Naive thymus-derived CD8-positive, alpha-beta T cell (primary cell): ENCODE data around the gene JARID2. TPM values are rescaled to one million over a fixed set of nuclear protein-coding genes. Genes with fewer than 3 reads are reported as not detected.

Experiments
- ATAC-seq, 2 donors: fragments of 150-1000 bp; cut with Tn5 transposase in 1 of 2; sonication (Bioruptor Pico), chemical (Tn5 transposase) in 1 of 2; 1 replicate in 1 of 2; 2 replicates in 1 of 2; pipeline ENCODE4 v1.10.0; 2021; ENCODE audit warnings: mild to moderate bottlenecking in 2 of 2, moderate library complexity in 2 of 2
- POLR2A ChIA-PET: fragments of 350-600 bp; sonication (Branson Sonifier 250); formaldehyde crosslinking; loops from one replicate; lab custom pipeline; 2021; ENCODE audit warnings: antibody characterized with exemption; lab: Charles Lee
- DNase-seq, 10 donors: peaks; one replicate each; pipeline versions ENCODE4 v3.0.0 to v3.0.0-alpha.2; 2020 to 2022
- H3K27ac Mint-ChIP-seq, 10 donors: one replicate each; pipeline ENCODE4 v1.8.0; 2020 to 2022; ENCODE audit warnings: mild to moderate bottlenecking in 10 of 10, mixed read lengths in 10 of 10, moderate library complexity in 4 of 10, inconsistent platforms in 1 of 10
- H3K27me3 Mint-ChIP-seq, 5 donors: one replicate each; pipeline ENCODE4 v1.8.0; 2021 to 2022; ENCODE audit warnings: mixed read lengths in 5 of 5
- H3K36me3 Mint-ChIP-seq, 3 donors: one replicate each; pipeline ENCODE4 v1.8.0; 2020 to 2022; ENCODE audit warnings: mixed read lengths in 3 of 3, mild to moderate bottlenecking in 2 of 3, inconsistent platforms in 1 of 3
- H3K4me1 Mint-ChIP-seq, 4 donors: one replicate each; pipeline ENCODE4 v1.8.0; 2021 to 2022; ENCODE audit warnings: mixed read lengths in 4 of 4
- H3K4me3 Mint-ChIP-seq, 10 donors: one replicate each; pipeline ENCODE4 v1.8.0; 2020 to 2022; ENCODE audit warnings: mild to moderate bottlenecking in 10 of 10, mixed read lengths in 10 of 10, moderate library complexity in 6 of 10, inconsistent platforms in 1 of 10
- H3K9me3 Mint-ChIP-seq, 9 donors: one replicate each; pipeline ENCODE4 v1.8.0; 2020 to 2022; ENCODE audit warnings: mixed read lengths in 9 of 9, mild to moderate bottlenecking in 3 of 9, inconsistent platforms in 1 of 9, moderate library complexity in 1 of 9
- polyA plus RNA-seq, 3 donors: library from polyadenylated mRNA; unstranded; fragments of 300-500 nt; fragmentation: Illumina TruSeq; gene quantifications; one replicate each; pipeline ENCODE4 v1.2.3, GENCODE V29; 2021
- total RNA-seq, 8 experiments: library from RNA in 2 of 8; stranded (reverse) in 2 of 8; gene quantifications; one replicate each; pipeline ENCODE4 v1.2.3 and lab custom pipeline; 2021 to 2026

Gene JARID2
- total and polyA plus RNA-seq, 5 experiments from 2014 or later, result 7.6 to 23.5 (median 11.8) TPM

DNA sequence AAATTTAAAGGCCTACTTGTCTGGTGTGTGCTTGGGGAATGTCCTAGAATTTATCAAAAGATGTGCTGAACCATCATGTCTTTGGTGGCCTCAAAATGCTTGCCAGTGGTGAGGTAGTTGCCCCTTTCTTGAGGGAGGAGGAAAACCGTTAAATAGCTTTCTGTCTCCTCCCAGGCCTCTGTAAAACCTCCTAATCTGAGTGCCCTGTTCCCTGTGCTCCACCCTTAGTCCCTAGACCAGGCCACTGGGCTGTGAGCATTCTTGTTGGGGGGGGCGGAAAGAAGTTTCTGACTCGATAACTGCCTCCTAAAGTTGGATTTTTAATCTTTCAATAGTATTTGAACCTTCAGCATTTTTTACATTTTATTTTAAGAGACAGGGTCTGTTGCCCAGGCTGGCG lies 23.1 kb downstream of the JARID2 start:
- POLR2A ChIA-PET, result no interaction called here
- peak overlapping the region in 3 of 10 donors; percentile 5 to 52 (median 12) for H3K4me3 Mint-ChIP-seq
- H3K27me3 Mint-ChIP-seq, result no peaks in the 10 kb centered on the region

DNA sequence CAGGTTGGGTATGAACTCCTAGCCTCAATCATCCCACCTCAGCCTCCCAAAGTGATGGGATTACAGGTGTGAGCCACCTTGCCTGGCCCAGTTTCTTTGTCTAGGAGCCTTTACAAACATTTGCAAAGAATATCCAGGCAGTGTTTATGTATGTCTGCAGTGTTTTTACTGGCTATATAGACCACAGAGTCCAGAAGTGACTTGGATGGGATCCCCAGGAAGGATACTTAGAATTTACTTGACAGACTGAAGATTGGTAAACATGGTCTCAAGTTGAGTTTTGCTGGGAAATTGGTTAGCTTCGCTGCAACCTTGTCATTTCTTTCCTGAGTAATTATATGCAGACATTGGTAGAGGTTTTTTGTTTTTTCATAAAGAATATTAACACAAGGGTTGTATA lies 23.8 kb downstream of the JARID2 start:
- Mint-ChIP-seq H3K4me3 (no peak overlapping the region), H3K9me3 (no peaks in the 10 kb centered on the region), H3K36me3 (peaks cover 0 to 11% (median 8%) of the 10 kb centered on the region in 3 donors), H3K27ac (peak overlapping the region in 4 of 10 donors; percentile 19 to 48 (median 44)), H3K4me1 (peaks cover 42 to 96% (median 93%) of the 10 kb centered on the region in 4 donors), H3K27me3 (no peaks in the 10 kb centered on the region)
- ATAC-seq (no peak), DNase-seq (no peak)
- POLR2A ChIA-PET, result interaction anchor here (0.6 kb wide), 1 partner anchor 9 kb away, joined by 8 read pairs; no protein-coding TSS in a partner anchor

More for the DNA sequence above, 23.1 kb downstream of the JARID2 start:
- peaks cover 0 to 8% (median 5%) of the 10 kb centered on the region in 3 donors for H3K36me3 Mint-ChIP-seq
- H3K9me3 Mint-ChIP-seq, result no peaks in the 10 kb centered on the region
- no peak for ATAC-seq
- DNase-seq, result no peak
- peak overlapping the region in 4 of 10 donors; percentile 13 to 62 (median 37) for H3K27ac Mint-ChIP-seq
- peaks cover 44 to 96% (median 93%) of the 10 kb centered on the region in 4 donors for H3K4me1 Mint-ChIP-seq

- no peak for ATAC-seq
- H3K36me3 Mint-ChIP-seq, result peaks cover 0 to 13% (median 8%) of the 10 kb centered on the region in 3 donors
- no peaks in the 10 kb centered on the region for H3K9me3 Mint-ChIP-seq
- no peak overlapping the region for H3K4me3 Mint-ChIP-seq
- POLR2A ChIA-PET, result interaction anchor here (0.6 kb wide), 2 partner anchors 10 to 91 kb away, joined by 3 to 8 read pairs; no protein-coding TSS in a partner anchor
- H3K27ac Mint-ChIP-seq, result peak overlapping the region in 5 of 10 donors; percentile 19 to 41 (median 31)
- no peak for DNase-seq
- H3K27me3 Mint-ChIP-seq, result no peaks in the 10 kb centered on the region
- peaks cover 42 to 94% (median 92%) of the 10 kb centered on the region in 4 donors for H3K4me1 Mint-ChIP-seq
Measured at GRCh38 chr6:15270402-15270801, 24.5 kb downstream of the JARID2 start.

GRCh38 chr6:15272562-15272961 lies 26.7 kb downstream of the JARID2 start:
- H3K27ac Mint-ChIP-seq, result peak overlapping the region in 6 of 10 donors; percentile 4 to 75 (median 50)

DNA sequence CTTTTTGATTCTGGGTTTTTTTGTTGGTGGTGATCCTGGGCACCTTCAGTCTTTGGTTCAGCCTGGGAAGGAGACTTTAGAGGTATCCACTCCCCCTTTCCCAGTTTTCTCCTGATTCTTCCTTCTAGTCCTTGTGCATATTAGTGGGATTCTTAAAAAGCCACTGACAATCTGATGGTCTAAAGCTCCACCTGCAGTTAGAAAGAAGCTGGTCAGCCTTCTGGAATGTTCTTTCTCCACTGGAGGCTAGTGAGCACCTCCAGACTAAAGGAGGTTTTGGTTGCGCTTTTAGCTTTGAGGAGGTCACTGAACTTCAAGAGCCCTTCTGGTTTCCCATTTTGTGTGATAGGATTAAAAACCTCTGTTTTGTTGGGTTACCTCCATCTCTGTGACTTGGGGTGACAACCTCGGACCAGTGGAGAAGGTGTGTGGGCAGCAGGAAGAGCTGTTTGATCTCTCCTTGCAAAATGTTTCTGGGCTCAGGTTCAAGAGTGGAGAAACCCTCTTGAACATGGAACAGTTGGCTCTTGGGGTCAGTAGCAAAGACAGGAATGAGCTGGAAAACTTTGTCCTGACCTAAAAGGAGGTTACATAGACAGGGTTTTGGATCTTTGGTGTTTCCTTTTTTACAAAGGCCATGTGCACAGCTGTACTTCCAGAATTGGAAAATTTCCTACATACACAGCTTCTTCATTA lies 29.0 kb downstream of the JARID2 start:
- POLR2A ChIA-PET, result interaction anchor here (0.8 kb wide), 1 partner anchor 26 kb away, joined by 3 read pairs; no protein-coding TSS in a partner anchor
- peaks cover 39 to 91% (median 88%) of the 10 kb centered on the region in 4 donors for H3K4me1 Mint-ChIP-seq
- DNase-seq, result no peak
- H3K4me3 Mint-ChIP-seq, result no peak overlapping the region
- peaks cover 0 to 13% (median 4%) of the 10 kb centered on the region in 3 donors for H3K36me3 Mint-ChIP-seq
- no peaks in the 10 kb centered on the region for H3K27me3 Mint-ChIP-seq
- peak overlapping the region in 5 of 10 donors; percentile 9 to 74 (median 44) for H3K27ac Mint-ChIP-seq
- ATAC-seq, result no peak
- no peaks in the 10 kb centered on the region for H3K9me3 Mint-ChIP-seq

More at GRCh38 chr6:15272562-15272961, 26.7 kb downstream of the JARID2 start:
- no peaks in the 10 kb centered on the region for H3K9me3 Mint-ChIP-seq
- DNase-seq (no peak), ATAC-seq (no peak)
- H3K4me3 Mint-ChIP-seq, result no peak overlapping the region
- peaks cover 0 to 13% (median 8%) of the 10 kb centered on the region in 3 donors for H3K36me3 Mint-ChIP-seq
- H3K27me3 Mint-ChIP-seq, result no peaks in the 10 kb centered on the region
- H3K4me1 Mint-ChIP-seq, result peaks cover 36 to 93% (median 91%) of the 10 kb centered on the region in 4 donors
- POLR2A ChIA-PET, result no interaction called here

DNA sequence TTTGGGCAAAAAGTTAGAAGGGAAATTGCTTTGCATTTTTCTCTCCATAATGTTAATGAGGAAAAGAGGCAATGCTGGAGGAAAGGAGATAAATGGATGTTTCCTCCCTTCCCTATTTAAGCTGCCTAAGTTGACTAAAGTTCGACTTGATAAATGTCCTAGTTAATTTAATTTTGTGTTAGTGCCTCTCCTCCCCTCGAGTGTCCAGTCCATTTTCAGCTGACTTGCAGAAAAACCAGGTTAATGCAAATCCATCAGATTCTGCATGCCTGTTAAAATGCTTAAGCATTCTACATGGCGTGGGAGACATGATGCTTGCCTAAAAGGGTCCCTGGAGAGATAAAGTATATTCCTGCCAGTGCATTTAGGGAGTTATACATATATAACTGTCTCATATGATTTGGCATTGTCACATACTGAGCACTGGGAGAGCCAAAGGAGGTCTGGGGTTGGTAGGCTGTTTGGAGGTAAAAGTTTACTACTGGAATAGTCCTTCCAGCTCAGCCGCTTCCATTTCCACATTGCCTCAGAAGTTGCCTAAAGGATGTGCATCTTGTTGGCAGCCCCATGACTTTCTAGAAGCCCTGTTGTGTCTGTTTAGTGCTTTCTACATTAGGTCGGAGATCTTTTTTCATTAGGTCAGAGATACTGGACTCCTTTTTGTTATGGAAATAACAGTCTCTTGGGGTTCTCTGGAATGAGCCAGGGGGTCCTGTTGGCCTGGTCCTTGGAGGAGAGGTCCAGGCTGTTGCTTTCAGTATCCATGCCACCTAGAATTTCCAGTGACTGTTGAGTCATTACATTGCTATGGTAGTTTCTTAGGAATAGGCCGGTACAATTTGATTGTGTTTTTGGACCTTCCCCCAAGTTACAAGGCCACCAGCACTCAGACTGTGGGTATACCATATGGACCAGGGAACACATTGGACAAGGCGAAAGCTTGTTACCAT lies 30.4 kb downstream of the JARID2 start:
- peak overlapping the region in 1 of 10 donors; percentile 30 for H3K4me3 Mint-ChIP-seq
- peak overlapping the region in 4 of 10 donors; percentile 9 to 77 (median 30) for H3K27ac Mint-ChIP-seq
- no peaks in the 10 kb centered on the region for H3K27me3 Mint-ChIP-seq
- POLR2A ChIA-PET, result interaction anchor here (1.4 kb wide), 1 partner anchor 27 kb away, joined by 3 read pairs; no protein-coding TSS in a partner anchor
- H3K4me1 Mint-ChIP-seq, result peaks cover 40 to 93% (median 90%) of the 10 kb centered on the region in 4 donors
- ATAC-seq (no peak), DNase-seq (no peak)
- H3K36me3 Mint-ChIP-seq, result peaks cover 0 to 13% (median 3%) of the 10 kb centered on the region in 3 donors
- no peaks in the 10 kb centered on the region for H3K9me3 Mint-ChIP-seq

GRCh38 chr6:15279047-15279661 lies 33.3 kb downstream of the JARID2 start:
- ATAC-seq, result no peak
- Mint-ChIP-seq H3K4me1 (peaks cover 44 to 86% (median 84%) of the 10 kb centered on the region in 4 donors), H3K4me3 (peak overlapping the region in 2 of 10 donors; percentile 0 to 11), H3K36me3 (peaks cover 0 to 6% (median 1%) of the 10 kb centered on the region in 3 donors), H3K27me3 (no peaks in the 10 kb centered on the region), H3K27ac (peak overlapping the region in 7 of 10 donors; percentile 1 to 77 (median 22)), H3K9me3 (no peaks in the 10 kb centered on the region)
- no peak for DNase-seq
- POLR2A ChIA-PET, result interaction anchor here (1.0 to 1.8 kb wide), 3 partner anchors 11 to 30 kb away, joined by 3 to 4 read pairs (median 3); no protein-coding TSS in a partner anchor

- POLR2A ChIA-PET, result interaction anchor here (1.1 to 1.8 kb wide), 2 partner anchors 12 to 31 kb away, joined by 3 to 4 read pairs; no protein-coding TSS in a partner anchor
Measured at GRCh38 chr6:15280028-15280427, 34.2 kb downstream of the JARID2 start.

DNA sequence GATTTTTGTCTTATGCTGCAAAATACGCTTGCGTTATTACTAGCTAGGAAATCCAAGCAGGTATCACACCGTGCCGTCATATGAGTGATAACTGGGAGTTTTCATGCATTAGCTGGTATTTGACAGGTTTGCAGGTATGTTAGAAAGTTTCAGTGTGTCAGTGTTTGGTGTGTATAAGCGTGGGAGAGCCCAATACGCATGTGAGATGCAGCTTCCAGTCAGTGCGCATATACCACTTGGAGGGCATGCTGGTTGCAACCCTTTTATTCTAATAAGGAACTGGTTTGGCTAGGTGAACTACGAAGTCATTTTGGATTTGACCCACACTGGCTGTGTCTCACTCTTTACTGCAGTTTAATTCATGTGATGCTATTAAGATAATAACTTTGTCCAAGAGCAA lies 35.1 kb downstream of the JARID2 start:
- POLR2A ChIA-PET, result interaction anchor here (0.7 kb wide), 1 partner anchor 897 kb away, joined by 3 read pairs; no protein-coding TSS in a partner anchor
- ATAC-seq, result no peak
- Mint-ChIP-seq H3K27me3 (no peaks in the 10 kb centered on the region), H3K4me1 (peaks cover 40 to 81% (median 76%) of the 10 kb centered on the region in 4 donors), H3K36me3 (peaks cover 0 to 2% (median 0%) of the 10 kb centered on the region in 3 donors), H3K9me3 (no peaks in the 10 kb centered on the region), H3K27ac (peak overlapping the region in 7 of 10 donors; percentile 1 to 81 (median 32)), H3K4me3 (peak overlapping the region in 3 of 10 donors; percentile 15 to 58 (median 22))
- no peak for DNase-seq

More at GRCh38 chr6:15280028-15280427, 34.2 kb downstream of the JARID2 start:
- ATAC-seq (no peak), DNase-seq (no peak)
- H3K4me1 Mint-ChIP-seq, result peaks cover 38 to 81% (median 78%) of the 10 kb centered on the region in 4 donors
- peak overlapping the region in 7 of 10 donors; percentile 2 to 81 (median 41) for H3K27ac Mint-ChIP-seq
- H3K4me3 Mint-ChIP-seq, result peak overlapping the region in 2 of 10 donors; percentile 16 to 34
- no peaks in the 10 kb centered on the region for H3K9me3 Mint-ChIP-seq
- peaks cover 0 to 2% (median 0%) of the 10 kb centered on the region in 3 donors for H3K36me3 Mint-ChIP-seq
- no peaks in the 10 kb centered on the region for H3K27me3 Mint-ChIP-seq

DNA sequence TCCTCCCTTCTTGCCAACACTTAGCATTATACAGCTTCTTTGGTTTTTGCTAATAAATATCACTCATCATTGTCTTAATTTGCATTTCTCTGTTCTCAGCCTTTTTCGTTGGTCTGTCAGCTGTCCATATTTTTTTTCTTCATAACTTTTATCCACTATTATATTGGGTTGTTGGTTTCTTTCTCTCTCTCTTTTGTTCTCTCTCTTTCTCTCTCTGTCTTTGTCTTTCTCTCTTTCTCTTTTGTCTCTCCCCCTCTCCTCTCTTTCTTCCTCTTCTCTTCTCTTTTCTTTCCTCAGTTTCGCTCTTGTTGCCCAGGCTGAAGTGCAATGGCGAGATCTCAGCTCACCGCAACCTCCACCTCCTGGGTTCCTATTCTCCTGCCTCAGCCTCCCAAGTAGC lies 36.5 kb downstream of the JARID2 start:
- H3K9me3 Mint-ChIP-seq, result no peaks in the 10 kb centered on the region
- peaks cover 33 to 75% (median 65%) of the 10 kb centered on the region in 4 donors for H3K4me1 Mint-ChIP-seq
- POLR2A ChIA-PET, result no interaction called here
- peak overlapping the region in 3 of 10 donors; percentile 0 to 34 (median 22) for H3K4me3 Mint-ChIP-seq
- peak overlapping the region in 8 of 10 donors; percentile 1 to 77 (median 34) for H3K27ac Mint-ChIP-seq
- H3K27me3 Mint-ChIP-seq, result no peaks in the 10 kb centered on the region
- H3K36me3 Mint-ChIP-seq, result peaks cover 0 to 2% (median 0%) of the 10 kb centered on the region in 3 donors
- no peak for DNase-seq
- no peak for ATAC-seq

- Mint-ChIP-seq H3K9me3 (no peaks in the 10 kb centered on the region), H3K36me3 (peaks cover 0 to 6% (median 0%) of the 10 kb centered on the region in 3 donors), H3K4me1 (peaks cover 36 to 78% (median 68%) of the 10 kb centered on the region in 4 donors), H3K27me3 (no peaks in the 10 kb centered on the region), H3K4me3 (no peak overlapping the region), H3K27ac (peak overlapping the region in 2 of 10 donors; percentile 22 to 29)
- no peak for DNase-seq
- ATAC-seq, result no peak
- POLR2A ChIA-PET, result no interaction called here
Measured at GRCh38 chr6:15283986-15284361, 38.1 kb downstream of the JARID2 start.
